Right lobe of liver (tissue), 4 donors: ENCODE measurements around the gene MDM2.

ENCODE experiments used
- CTCF ChIP-seq, 4 donors: fragments of 200-600 bp in 3 of 4; fragments of 450-650 bp in 1 of 4; IDR thresholded peaks; one replicate each; pipeline versions ENCODE4 v1.5.1 to v1.8.0; 2016 to 2022; ENCODE audit warnings: antibody characterized with exemption in 4 of 4, mild to moderate bottlenecking in 2 of 4
- POLR2A ChIP-seq: fragments of 450-650 bp; IDR thresholded peaks from one replicate; pipeline ENCODE4 v1.6.1; 2017; ENCODE audit warnings: antibody characterized with exemption, mild to moderate bottlenecking
- donor health status: DM: no; HTN: no; CAD: no.
- donor health status: DM: no; HTN: no; CAD: no.
- donor health status: DM: no; HTN: yes; CAD: no.

- TF ChIP-seq POLR2A (no peak), CTCF (IDR thresholded peaks at IDR 0.05) (no peak)
Observed at GRCh38 chr12:68821357-68822188, 13.6 kb downstream of the MDM2 start.
